Calu3 (cell line): Measurements from ENCODE around the gene DHRS7C. TPM values are rescaled to one million over a fixed set of nuclear protein-coding genes. Genes with fewer than 3 reads are reported as not detected.

ENCODE experiments used
- BruUV-seq: library from RNA; stranded (reverse); fragments of 400-500 nt; replicated peaks from 2 replicates; lab custom pipeline; 2021; lab: Mats Ljungman, UMichigan
- CTCF ChIA-PET: fragments of 300-600 bp; sonication (Branson Sonifier 250); formaldehyde crosslinking; loops from one replicate; lab custom pipeline; 2022; ENCODE audit warnings: antibody characterized with exemption; lab: Charles Lee
- DNase-seq: peaks from one replicate; pipeline ENCODE4 v3.0.0; 2022
- H3K27ac Mint-ChIP-seq: one replicate; pipeline ENCODE4 v1.8.0; 2022; ENCODE audit warnings: mixed read lengths; ENCODE audit not compliant: unreplicated experiment
- H3K27me3 Mint-ChIP-seq: one replicate; pipeline ENCODE4 v1.8.0; 2022; ENCODE audit warnings: mixed read lengths; ENCODE audit not compliant: unreplicated experiment
- H3K36me3 Mint-ChIP-seq: one replicate; pipeline ENCODE4 v1.8.0; 2022; ENCODE audit warnings: mild to moderate bottlenecking, moderate library complexity, mixed read lengths; ENCODE audit not compliant: insufficient read depth, unreplicated experiment
- H3K4me1 Mint-ChIP-seq: one replicate; pipeline ENCODE4 v1.8.0; 2022; ENCODE audit warnings: mild to moderate bottlenecking, low read depth, mixed read lengths; ENCODE audit not compliant: unreplicated experiment
- H3K4me3 Mint-ChIP-seq: one replicate; pipeline ENCODE4 v1.8.0; 2022; ENCODE audit warnings: mild to moderate bottlenecking, low read depth, moderate library complexity, mixed read lengths; ENCODE audit not compliant: unreplicated experiment
- H3K9me3 Mint-ChIP-seq: one replicate; pipeline ENCODE4 v1.8.0; 2022; ENCODE audit warnings: low read depth, mixed read lengths; ENCODE audit not compliant: unreplicated experiment
- CTCF ChIP-seq: fragments of 200-600 bp; IDR thresholded peaks from one replicate; pipeline ENCODE4 v1.8.0; 2022; ENCODE audit warnings: antibody characterized with exemption; ENCODE audit not compliant: unreplicated experiment
- intact Hi-C: fragments of 100-400 bp; cut with micrococcal nuclease; formaldehyde crosslinking; loops from one replicate; pipeline ENCODE4 v1.10.0; 2022; ENCODE audit not compliant: unreplicated experiment
- total RNA-seq: library from RNA; stranded (reverse); gene quantifications from 2 replicates; pipeline ENCODE4 v1.2.3, GENCODE V29; 2022

DHRS7C gene
- total RNA-seq, 1 experiment from 2014 or later = not detected

GRCh38 chr17:9798008-9798407, 6.6 kb upstream of the DHRS7C start:
- Mint-ChIP-seq H3K4me3 (no peak overlapping the region), H3K27ac (no peak overlapping the region), H3K27me3 (no peaks in the 10 kb centered on the region), H3K4me1 (peaks cover 8% of the 10 kb centered on the region), H3K9me3 (no peaks in the 10 kb centered on the region), H3K36me3 (no peaks in the 10 kb centered on the region)
- TF ChIP-seq CTCF = no peak
- intact Hi-C loops = no loop called here
- CTCF ChIA-PET = interaction anchor here (0.6 kb wide), 1 partner anchor 125 kb away, joined by 4 read pairs; no protein-coding TSS in a partner anchor
- BruUV-seq = no TSS peak
- no peak for DNase-seq

- TF ChIP-seq CTCF = no peak
- BruUV-seq = no TSS peak
- H3K27me3 Mint-ChIP-seq = peaks cover 12% of the 10 kb centered on the region
- intact Hi-C loops = no loop called here
- H3K9me3 Mint-ChIP-seq = no peaks in the 10 kb centered on the region
- no peak for DNase-seq
- H3K4me1 Mint-ChIP-seq = no peaks in the 10 kb centered on the region
- no peaks in the 10 kb centered on the region for H3K36me3 Mint-ChIP-seq
- CTCF ChIA-PET = interaction anchor here (0.7 kb wide), 1 partner anchor 13 kb away, joined by 3 read pairs; no protein-coding TSS in a partner anchor
- H3K27ac Mint-ChIP-seq = no peak overlapping the region
- no peak overlapping the region for H3K4me3 Mint-ChIP-seq
Observed at GRCh38 chr17:9792181-9792840, 919 bp upstream of the DHRS7C start.

- no TSS peak for BruUV-seq
- CTCF ChIA-PET = no interaction called here
- TF ChIP-seq CTCF = no peak
- H3K27me3 Mint-ChIP-seq = peaks cover 12% of the 10 kb centered on the region
- no peak overlapping the region for H3K27ac Mint-ChIP-seq
- intact Hi-C loops = no loop called here
- no peaks in the 10 kb centered on the region for H3K4me1 Mint-ChIP-seq
- no peaks in the 10 kb centered on the region for H3K9me3 Mint-ChIP-seq
- no peaks in the 10 kb centered on the region for H3K36me3 Mint-ChIP-seq
- no peak for DNase-seq
- no peak overlapping the region for H3K4me3 Mint-ChIP-seq
Observed at GRCh38 chr17:9790316-9790715, 1.1 kb downstream of the DHRS7C start.

- Mint-ChIP-seq H3K4me3 (no peak overlapping the region), H3K4me1 (no peaks in the 10 kb centered on the region), H3K36me3 (no peaks in the 10 kb centered on the region), H3K27me3 (peaks cover 12% of the 10 kb centered on the region), H3K27ac (no peak overlapping the region), H3K9me3 (no peaks in the 10 kb centered on the region)
- no peak for DNase-seq
- CTCF ChIA-PET = no interaction called here
- no TSS peak for BruUV-seq
- intact Hi-C loops = no loop called here
- no peak for TF ChIP-seq CTCF
Observed at GRCh38 chr17:9788601-9789000, 2.8 kb downstream of the DHRS7C start.
